Measurements from ENCODE around the gene SLC9A8. TPM values are rescaled to one million over a fixed set of nuclear protein-coding genes. Genes with fewer than 3 reads are reported as not detected.

The SLC9A8 gene
- total and polyA plus RNA-seq, 4 donors = 7.8 to 21.1 (median 14.4) TPM

DNA sequence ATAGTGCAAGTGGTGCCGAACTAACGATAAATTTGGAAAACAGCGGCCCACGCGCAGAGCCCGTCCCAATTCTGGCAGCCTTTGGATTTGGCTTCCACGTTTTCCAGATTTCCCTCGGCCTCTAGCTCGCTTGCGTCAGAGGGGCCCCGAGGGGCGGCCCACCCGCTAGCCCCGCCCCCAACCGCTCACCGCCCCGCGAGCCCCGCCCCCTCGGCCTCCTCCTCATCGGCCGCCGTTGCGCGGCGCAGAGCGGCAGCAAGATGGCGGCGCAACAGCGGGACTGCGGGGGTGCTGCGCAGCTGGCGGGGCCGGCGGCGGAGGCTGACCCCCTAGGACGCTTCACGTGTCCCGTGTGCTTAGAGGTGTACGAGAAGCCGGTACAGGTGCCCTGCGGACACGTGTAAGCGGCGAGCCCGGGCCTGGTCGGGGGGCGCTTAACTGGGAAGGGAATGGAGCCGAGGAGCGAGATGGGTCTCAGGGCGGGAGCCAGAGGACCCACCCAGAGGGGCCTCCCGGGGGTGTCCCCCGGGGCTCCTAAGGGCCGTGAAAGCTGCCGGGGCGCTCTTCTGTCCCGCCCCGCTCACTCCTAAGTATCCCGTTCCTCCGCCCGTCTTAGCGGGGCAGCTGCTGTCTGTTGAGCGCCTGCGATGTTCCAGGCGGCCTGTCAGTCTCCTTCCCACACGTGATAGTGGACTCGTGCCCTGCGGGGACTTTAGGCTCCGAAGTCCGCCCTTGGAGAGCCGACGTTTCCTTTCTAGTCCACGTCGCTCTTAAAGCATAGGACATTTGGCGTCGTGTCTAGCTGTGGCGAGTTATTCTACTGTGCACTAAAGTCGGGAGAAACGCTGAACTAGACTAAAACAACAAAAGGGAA, 123.8 kb downstream of the SLC9A8 start, which contains the start of gene RNF114:
Gene RNF114 (plus strand): TSS at position 245 of the 874 bp plus-strand sequence. CDS start 16 bp downstream, at position 261.
- H3K36me3 ChIP-seq (ENCODE audit: control insufficient read depth in 4 of 4, insufficient read depth in 4 of 4, low read length in 4 of 4) = peaks cover 0 to 10% (median 3%) of the 10 kb centered on the region in 4 donors
- ATAC-seq (ENCODE audit: insufficient read depth, low FRiP score) (peak; percentile 94), DNase-seq (peak; percentile 94 to 96 (median 95))
- H3K27ac ChIP-seq (ENCODE audit: low read depth in 1 of 2, low read length in 1 of 2) = peak within 1 kb of the TSS; percentile 80 to 95
- H3K9ac ChIP-seq (ENCODE audit: insufficient read depth in 1 of 2, low read length in 2 of 2) = peak within 1 kb of the TSS; percentile 70 to 77
- H3K4me3 ChIP-seq = peak within 1 kb of the TSS; percentile 83
- WGBS, 2 donors = 0 to 1% methylated on average over 74 to 79 of the region's 79 CpGs
- H3K27me3 ChIP-seq (ENCODE audit: control insufficient read depth in 3 of 3, insufficient read depth in 3 of 3, low read length in 2 of 3) = no peaks in the 10 kb centered on the region
- H3K4me1 ChIP-seq (ENCODE audit: control insufficient read depth in 5 of 5, insufficient read depth in 5 of 5, low read length in 5 of 5) = peaks cover 10 to 19% (median 13%) of the 10 kb centered on the region in 5 donors
- TF ChIP-seq, protein P1, sequence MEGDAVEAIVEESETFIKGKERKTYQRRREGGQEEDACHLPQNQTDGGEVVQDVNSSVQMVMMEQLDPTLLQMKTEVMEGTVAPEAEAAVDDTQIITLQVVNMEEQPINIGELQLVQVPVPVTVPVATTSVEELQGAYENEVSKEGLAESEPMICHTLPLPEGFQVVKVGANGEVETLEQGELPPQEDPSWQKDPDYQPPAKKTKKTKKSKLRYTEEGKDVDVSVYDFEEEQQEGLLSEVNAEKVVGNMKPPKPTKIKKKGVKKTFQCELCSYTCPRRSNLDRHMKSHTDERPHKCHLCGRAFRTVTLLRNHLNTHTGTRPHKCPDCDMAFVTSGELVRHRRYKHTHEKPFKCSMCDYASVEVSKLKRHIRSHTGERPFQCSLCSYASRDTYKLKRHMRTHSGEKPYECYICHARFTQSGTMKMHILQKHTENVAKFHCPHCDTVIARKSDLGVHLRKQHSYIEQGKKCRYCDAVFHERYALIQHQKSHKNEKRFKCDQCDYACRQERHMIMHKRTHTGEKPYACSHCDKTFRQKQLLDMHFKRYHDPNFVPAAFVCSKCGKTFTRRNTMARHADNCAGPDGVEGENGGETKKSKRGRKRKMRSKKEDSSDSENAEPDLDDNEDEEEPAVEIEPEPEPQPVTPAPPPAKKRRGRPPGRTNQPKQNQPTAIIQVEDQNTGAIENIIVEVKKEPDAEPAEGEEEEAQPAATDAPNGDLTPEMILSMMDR (IDR thresholded peaks at IDR 0.05; ENCODE audit: control extremely low read depth, extremely low read depth) = no peak
- no peaks in the 10 kb centered on the region for H3K9me3 ChIP-seq (ENCODE audit: control insufficient read depth in 4 of 4, insufficient read depth in 3 of 4, low read length in 3 of 4)

DNA sequence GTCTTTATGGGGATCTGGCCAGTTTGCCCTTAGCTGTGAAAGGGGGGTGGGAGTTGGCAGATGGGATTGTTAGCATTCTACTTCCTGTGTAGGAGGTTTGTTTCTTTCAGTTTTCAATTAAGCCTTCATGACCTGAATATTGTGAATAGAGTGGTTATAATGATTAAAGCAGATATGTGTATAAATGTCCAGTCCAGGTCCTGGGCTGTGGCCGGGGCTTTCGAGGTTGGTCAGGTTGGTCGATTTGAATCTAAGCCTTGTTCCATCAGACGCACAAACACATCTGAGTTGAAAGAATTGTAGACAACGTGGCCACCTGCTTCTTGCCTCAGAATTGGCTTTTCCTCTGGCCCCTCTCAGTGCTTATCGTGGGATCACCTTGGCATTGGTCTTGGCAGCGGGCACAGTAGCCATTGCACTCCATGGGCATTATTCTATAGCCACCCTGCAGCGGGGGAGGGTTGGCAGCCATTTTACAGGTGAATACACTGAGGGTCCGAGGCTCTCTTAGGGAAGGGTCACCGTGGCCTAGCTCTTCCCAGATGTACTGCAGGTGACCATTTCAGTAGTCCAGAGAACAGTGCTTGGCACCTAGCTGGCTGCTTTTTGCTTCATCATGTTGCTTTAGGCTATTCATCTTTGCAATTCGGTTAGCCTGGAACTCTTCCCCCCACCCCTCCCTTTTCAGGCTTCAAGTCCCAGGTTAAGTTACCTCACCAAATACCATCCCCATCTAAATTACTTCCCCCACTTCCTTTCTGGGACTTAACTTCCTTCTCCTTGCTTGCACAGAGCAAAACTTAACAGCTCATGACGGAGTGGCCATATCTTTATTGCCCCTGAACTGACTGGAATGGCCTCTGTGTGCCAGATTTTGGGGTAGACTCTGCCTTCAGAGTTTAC, 124.7 kb downstream of the SLC9A8 start:
- Histone ChIP-seq H3K4me3 (peak overlapping the region; percentile 83), H3K9me3 (ENCODE audit: control insufficient read depth in 4 of 4, insufficient read depth in 3 of 4, low read length in 3 of 4) (no peaks in the 10 kb centered on the region), H3K4me1 (ENCODE audit: control insufficient read depth in 5 of 5, insufficient read depth in 5 of 5, low read length in 5 of 5) (peaks cover 12 to 19% (median 13%) of the 10 kb centered on the region in 5 donors), H3K27ac (ENCODE audit: low read depth in 1 of 2, low read length in 1 of 2) (peak overlapping the region; percentile 80 to 95), H3K9ac (ENCODE audit: insufficient read depth in 1 of 2, low read length in 2 of 2) (peak overlapping the region; percentile 70 to 77), H3K27me3 (ENCODE audit: control insufficient read depth in 3 of 3, insufficient read depth in 3 of 3, low read length in 2 of 3) (no peaks in the 10 kb centered on the region), H3K36me3 (ENCODE audit: control insufficient read depth in 4 of 4, insufficient read depth in 4 of 4, low read length in 4 of 4) (peaks cover 3 to 13% (median 4%) of the 10 kb centered on the region in 4 donors)
- DNase-seq = peak in 1 of 3 donors; percentile 73
- no peak for ATAC-seq (ENCODE audit: insufficient read depth, low FRiP score)
- TF ChIP-seq, protein P1 (IDR thresholded peaks at IDR 0.05; ENCODE audit: control extremely low read depth, extremely low read depth) = no peak
- 6 to 11% methylated on average over 12 of the region's 12 CpGs for WGBS, 2 donors

DNA sequence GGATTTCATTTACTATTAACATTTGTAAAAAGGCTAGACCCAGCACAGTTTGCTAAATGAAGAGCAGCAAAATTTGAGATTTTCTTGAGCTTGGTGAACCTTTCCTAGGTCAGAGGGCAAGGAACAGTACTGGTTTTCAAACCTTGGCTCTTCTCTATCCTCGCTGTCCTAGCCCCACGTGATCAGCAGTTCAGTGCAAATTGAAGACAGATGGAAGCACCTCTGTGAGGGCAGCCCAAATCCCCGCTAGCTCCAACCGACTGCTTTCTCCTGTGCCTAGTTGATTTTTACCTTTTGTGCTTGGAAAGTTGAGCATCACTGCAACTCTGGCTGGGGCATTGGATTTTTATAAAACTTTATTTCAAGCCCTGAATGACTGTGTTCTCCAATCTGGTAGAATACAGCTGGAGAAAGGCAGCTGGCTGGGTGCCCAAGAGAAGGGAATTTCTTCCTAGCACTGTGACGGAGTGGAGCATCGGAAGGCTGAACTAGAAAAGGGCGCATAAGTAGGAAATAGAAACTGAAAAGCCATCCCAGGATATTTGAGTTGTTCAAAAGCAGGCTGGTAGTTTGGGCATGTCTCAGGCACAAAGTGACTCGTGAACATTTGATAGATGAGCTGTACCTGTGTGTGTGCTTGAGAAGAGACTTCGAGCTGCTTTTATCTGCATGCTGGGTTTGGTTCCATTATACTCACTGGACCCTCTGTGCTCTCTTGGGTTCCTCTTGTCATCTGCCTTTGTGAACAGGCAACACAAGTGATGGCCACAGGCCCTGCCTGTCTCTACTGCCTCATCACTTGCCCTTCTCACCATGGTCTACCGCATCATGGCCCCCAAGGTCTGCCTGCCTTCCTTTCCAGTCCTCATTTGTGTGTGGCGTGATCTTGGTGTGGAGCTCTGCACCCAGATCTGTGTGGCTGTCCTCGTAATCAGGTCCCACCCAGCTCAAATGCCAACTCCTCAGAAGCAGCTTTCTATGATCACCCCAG, 125.8 kb downstream of the SLC9A8 start:
- no peak for ATAC-seq (ENCODE audit: insufficient read depth, low FRiP score)
- Histone ChIP-seq H3K4me1 (ENCODE audit: control insufficient read depth in 5 of 5, insufficient read depth in 5 of 5, low read length in 5 of 5) (peaks cover 12 to 19% (median 13%) of the 10 kb centered on the region in 5 donors), H3K9ac (ENCODE audit: insufficient read depth in 1 of 2, low read length in 2 of 2) (peak overlapping the region in 1 of 2 donors; percentile 70), H3K9me3 (ENCODE audit: control insufficient read depth in 4 of 4, insufficient read depth in 3 of 4, low read length in 3 of 4) (no peaks in the 10 kb centered on the region), H3K27me3 (ENCODE audit: control insufficient read depth in 3 of 3, insufficient read depth in 3 of 3, low read length in 2 of 3) (no peaks in the 10 kb centered on the region), H3K27ac (ENCODE audit: low read depth in 1 of 2, low read length in 1 of 2) (peak overlapping the region in 1 of 2 donors; percentile 9), H3K4me3 (no peak overlapping the region), H3K36me3 (ENCODE audit: control insufficient read depth in 4 of 4, insufficient read depth in 4 of 4, low read length in 4 of 4) (peaks cover 3 to 17% (median 7%) of the 10 kb centered on the region in 4 donors)
- DNase-seq = peak; percentile 78 to 84 (median 81)
- TF ChIP-seq, protein P1 (IDR thresholded peaks at IDR 0.05; ENCODE audit: control extremely low read depth, extremely low read depth) = no peak
- 67 to 80% methylated on average over 12 of the region's 12 CpGs for WGBS, 2 donors
